PC-9 (cell line): ENCODE results near the gene IPO4.

Experiments
- CTCF ChIP-seq: fragments of 200-600 bp; sonication (generic); conservative IDR thresholded peaks from 2 replicates; pipeline ENCODE4 v1.6.1; 2017; ENCODE audit warnings: mixed run types, antibody characterized with exemption, mild to moderate bottlenecking, moderate library complexity
- EZH2 ChIP-seq: fragments of 200-600 bp; sonication (generic); IDR thresholded peaks from 2 replicates; pipeline ENCODE4 v1.8.0; 2017; ENCODE audit warnings: antibody characterized with exemption, low read depth

- TF ChIP-seq EZH2 (no peak), CTCF (no peak)
Measured at GRCh38 chr14:24145690-24146452, 42.7 kb downstream of the IPO4 start.
